Activated CD8-positive, alpha-beta memory T cell treated with anti-CD3 and anti-CD28 coated beads, Interleukin-2, amount 10 ng/mL, durations not matched to agents 7 days and 5 days (primary cell): ENCODE results near the gene VAV3. TPM values are rescaled to one million over a fixed set of nuclear protein-coding genes. Genes with fewer than 3 reads are reported as not detected.

Source experiments
- ATAC-seq: fragments of 150-1000 bp; cut with Tn5 transposase; one replicate; pipeline ENCODE4 v1.10.0; 2021; ENCODE audit warnings: moderate library complexity
- CTCF ChIA-PET: fragments of 350-600 bp; sonication (Branson Sonifier 250); formaldehyde crosslinking; loops from one replicate; lab custom pipeline; 2021; ENCODE audit warnings: antibody characterized with exemption; lab: Charles Lee
- DNase-seq: peaks from one replicate; pipeline ENCODE4 v3.0.0-alpha.2; 2020
- H3K27ac Mint-ChIP-seq: one replicate; pipeline ENCODE4 v1.8.0; 2021; ENCODE audit warnings: mild to moderate bottlenecking, mixed read lengths
- H3K27me3 Mint-ChIP-seq: one replicate; pipeline ENCODE4 v1.8.0; 2021; ENCODE audit warnings: mixed read lengths
- H3K36me3 Mint-ChIP-seq: one replicate; pipeline ENCODE4 v1.8.0; 2021; ENCODE audit warnings: mild to moderate bottlenecking, mixed read lengths
- H3K4me1 Mint-ChIP-seq: one replicate; pipeline ENCODE4 v1.8.0; 2021; ENCODE audit warnings: mixed read lengths
- H3K4me3 Mint-ChIP-seq: one replicate; pipeline ENCODE4 v1.8.0; 2021; ENCODE audit warnings: mild to moderate bottlenecking, moderate library complexity, mixed read lengths
- H3K9me3 Mint-ChIP-seq: one replicate; pipeline ENCODE4 v1.8.0; 2022; ENCODE audit warnings: low read depth, mixed read lengths
- total RNA-seq, 2 experiments: library from RNA; stranded (reverse); gene quantifications; one replicate each; pipeline ENCODE4 v1.2.3, GENCODE V29; 2021

The VAV3 gene
- total RNA-seq, 2 experiments from 2014 or later, result 3.1 to 4.5 TPM

- DNase-seq, result no peak
- Mint-ChIP-seq H3K27ac (no peak overlapping the region), H3K36me3 (no peaks in the 10 kb centered on the region), H3K27me3 (no peaks in the 10 kb centered on the region), H3K9me3 (no peaks in the 10 kb centered on the region), H3K4me1 (no peaks in the 10 kb centered on the region), H3K4me3 (no peak overlapping the region)
- CTCF ChIA-PET, result no interaction called here
- ATAC-seq, result no peak
Observed at GRCh38 chr1:107692580-107693345, 272.2 kb downstream of the VAV3 start.

GRCh38 chr1:107691540-107691939 lies 273.4 kb downstream of the VAV3 start:
- CTCF ChIA-PET, result no interaction called here
- Mint-ChIP-seq H3K27me3 (no peaks in the 10 kb centered on the region), H3K4me3 (no peak overlapping the region), H3K27ac (no peak overlapping the region), H3K36me3 (no peaks in the 10 kb centered on the region), H3K4me1 (no peaks in the 10 kb centered on the region), H3K9me3 (no peaks in the 10 kb centered on the region)
- no peak for ATAC-seq
- no peak for DNase-seq

- DNase-seq, result no peak
- CTCF ChIA-PET, result no interaction called here
- H3K4me1 Mint-ChIP-seq, result no peaks in the 10 kb centered on the region
- H3K27ac Mint-ChIP-seq, result no peak overlapping the region
- no peaks in the 10 kb centered on the region for H3K36me3 Mint-ChIP-seq
- H3K4me3 Mint-ChIP-seq, result no peak overlapping the region
- no peak for ATAC-seq
- no peaks in the 10 kb centered on the region for H3K27me3 Mint-ChIP-seq
- no peaks in the 10 kb centered on the region for H3K9me3 Mint-ChIP-seq
Observed at GRCh38 chr1:107690491-107690890, 274.5 kb downstream of the VAV3 start.

- ATAC-seq, result no peak
- Mint-ChIP-seq H3K36me3 (no peaks in the 10 kb centered on the region), H3K9me3 (no peaks in the 10 kb centered on the region), H3K4me1 (no peaks in the 10 kb centered on the region), H3K4me3 (no peak overlapping the region), H3K27me3 (no peaks in the 10 kb centered on the region), H3K27ac (no peak overlapping the region)
- no peak for DNase-seq
- CTCF ChIA-PET, result no interaction called here
Observed at GRCh38 chr1:107689733-107690132, 275.2 kb downstream of the VAV3 start.

- no peak for ATAC-seq
- no peaks in the 10 kb centered on the region for H3K36me3 Mint-ChIP-seq
- no peak overlapping the region for H3K27ac Mint-ChIP-seq
- no peaks in the 10 kb centered on the region for H3K4me1 Mint-ChIP-seq
- DNase-seq, result no peak
- CTCF ChIA-PET, result no interaction called here
- H3K9me3 Mint-ChIP-seq, result no peaks in the 10 kb centered on the region
- no peak overlapping the region for H3K4me3 Mint-ChIP-seq
- H3K27me3 Mint-ChIP-seq, result no peaks in the 10 kb centered on the region
Observed at GRCh38 chr1:107689159-107689558, 275.8 kb downstream of the VAV3 start.

GRCh38 chr1:107687849-107688753 lies 276.9 kb downstream of the VAV3 start:
- H3K27me3 Mint-ChIP-seq, result no peaks in the 10 kb centered on the region
- CTCF ChIA-PET, result no interaction called here
- no peak overlapping the region for H3K4me3 Mint-ChIP-seq
- DNase-seq (no peak), ATAC-seq (no peak)
- H3K4me1 Mint-ChIP-seq, result no peaks in the 10 kb centered on the region
- H3K36me3 Mint-ChIP-seq, result no peaks in the 10 kb centered on the region
- no peak overlapping the region for H3K27ac Mint-ChIP-seq
- H3K9me3 Mint-ChIP-seq, result no peaks in the 10 kb centered on the region

GRCh38 chr1:107683683-107684082 lies 281.3 kb downstream of the VAV3 start:
- ATAC-seq, result no peak
- Mint-ChIP-seq H3K27me3 (no peaks in the 10 kb centered on the region), H3K27ac (no peak overlapping the region), H3K4me3 (no peak overlapping the region), H3K36me3 (no peaks in the 10 kb centered on the region), H3K9me3 (no peaks in the 10 kb centered on the region), H3K4me1 (no peaks in the 10 kb centered on the region)
- DNase-seq, result no peak
- CTCF ChIA-PET, result no interaction called here

GRCh38 chr1:107683191-107683657 lies 281.8 kb downstream of the VAV3 start:
- no peaks in the 10 kb centered on the region for H3K27me3 Mint-ChIP-seq
- H3K4me1 Mint-ChIP-seq, result no peaks in the 10 kb centered on the region
- no peak overlapping the region for H3K4me3 Mint-ChIP-seq
- H3K27ac Mint-ChIP-seq, result no peak overlapping the region
- DNase-seq, result no peak
- ATAC-seq, result no peak
- CTCF ChIA-PET, result no interaction called here
- no peaks in the 10 kb centered on the region for H3K36me3 Mint-ChIP-seq
- H3K9me3 Mint-ChIP-seq, result no peaks in the 10 kb centered on the region

GRCh38 chr1:107682467-107682866 lies 282.5 kb downstream of the VAV3 start:
- Mint-ChIP-seq H3K9me3 (no peaks in the 10 kb centered on the region), H3K27ac (no peak overlapping the region), H3K4me3 (no peak overlapping the region), H3K4me1 (no peaks in the 10 kb centered on the region), H3K27me3 (no peaks in the 10 kb centered on the region), H3K36me3 (no peaks in the 10 kb centered on the region)
- ATAC-seq, result no peak
- DNase-seq, result no peak
- CTCF ChIA-PET, result no interaction called here

- Mint-ChIP-seq H3K27ac (no peak overlapping the region), H3K27me3 (no peaks in the 10 kb centered on the region), H3K4me1 (no peaks in the 10 kb centered on the region), H3K36me3 (no peaks in the 10 kb centered on the region), H3K4me3 (no peak overlapping the region), H3K9me3 (no peaks in the 10 kb centered on the region)
- CTCF ChIA-PET, result no interaction called here
- no peak for DNase-seq
- ATAC-seq, result no peak
Observed at GRCh38 chr1:107681001-107681479, 283.9 kb downstream of the VAV3 start.

- Mint-ChIP-seq H3K4me1 (no peaks in the 10 kb centered on the region), H3K4me3 (no peak overlapping the region), H3K27me3 (no peaks in the 10 kb centered on the region), H3K27ac (no peak overlapping the region), H3K36me3 (no peaks in the 10 kb centered on the region), H3K9me3 (no peaks in the 10 kb centered on the region)
- DNase-seq, result no peak
- ATAC-seq, result no peak
- CTCF ChIA-PET, result no interaction called here
Observed at GRCh38 chr1:107680579-107680985, 284.4 kb downstream of the VAV3 start.

GRCh38 chr1:107679411-107679953 lies 285.5 kb downstream of the VAV3 start:
- no peak for DNase-seq
- no peak for ATAC-seq
- H3K4me1 Mint-ChIP-seq, result no peaks in the 10 kb centered on the region
- H3K27ac Mint-ChIP-seq, result no peak overlapping the region
- H3K4me3 Mint-ChIP-seq, result no peak overlapping the region
- no peaks in the 10 kb centered on the region for H3K9me3 Mint-ChIP-seq
- CTCF ChIA-PET, result no interaction called here
- H3K36me3 Mint-ChIP-seq, result no peaks in the 10 kb centered on the region
- no peaks in the 10 kb centered on the region for H3K27me3 Mint-ChIP-seq

GRCh38 chr1:107678993-107679392 lies 286.0 kb downstream of the VAV3 start:
- no peak for ATAC-seq
- no peaks in the 10 kb centered on the region for H3K36me3 Mint-ChIP-seq
- CTCF ChIA-PET, result no interaction called here
- no peak overlapping the region for H3K4me3 Mint-ChIP-seq
- H3K4me1 Mint-ChIP-seq, result no peaks in the 10 kb centered on the region
- H3K9me3 Mint-ChIP-seq, result no peaks in the 10 kb centered on the region
- H3K27me3 Mint-ChIP-seq, result no peaks in the 10 kb centered on the region
- DNase-seq, result no peak
- H3K27ac Mint-ChIP-seq, result no peak overlapping the region
